Measurements from ENCODE around the gene SLC6A18.

The SLC6A18 gene

DNA sequence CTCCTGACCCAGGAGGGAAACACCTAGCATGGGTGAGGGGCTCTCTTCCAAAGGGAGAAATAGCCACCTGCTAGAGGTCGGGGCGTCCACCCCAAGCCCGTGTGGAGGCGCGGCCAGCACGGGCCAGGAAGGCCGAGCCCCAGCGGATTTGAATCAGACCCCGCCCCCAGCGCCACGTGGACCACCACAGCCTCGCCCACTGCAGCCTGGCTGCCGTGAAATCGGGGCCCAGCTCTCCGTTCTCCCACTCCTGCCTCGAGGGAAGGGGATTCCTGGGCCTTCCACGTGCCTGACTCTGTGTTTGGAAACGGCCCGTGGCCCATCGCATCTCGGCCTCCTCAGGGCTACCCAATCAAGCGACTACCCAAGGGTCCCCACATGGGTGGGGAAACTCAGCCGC is 31.6 kb downstream of the SLC6A18 start:
- Mint-ChIP-seq H3K36me3 (ENCODE audit: low read depth) (no peaks in the 10 kb centered on the region), H3K27ac (no peak overlapping the region), H3K9me3 (no peaks in the 10 kb centered on the region), H3K4me3 (no peak overlapping the region), H3K4me1 (peaks cover 24% of the 10 kb centered on the region), H3K27me3 (ENCODE audit: low read depth, poor library complexity) (peaks cover 11% of the 10 kb centered on the region)
- DNase-seq = no peak
- TF ChIP-seq, protein P1, sequence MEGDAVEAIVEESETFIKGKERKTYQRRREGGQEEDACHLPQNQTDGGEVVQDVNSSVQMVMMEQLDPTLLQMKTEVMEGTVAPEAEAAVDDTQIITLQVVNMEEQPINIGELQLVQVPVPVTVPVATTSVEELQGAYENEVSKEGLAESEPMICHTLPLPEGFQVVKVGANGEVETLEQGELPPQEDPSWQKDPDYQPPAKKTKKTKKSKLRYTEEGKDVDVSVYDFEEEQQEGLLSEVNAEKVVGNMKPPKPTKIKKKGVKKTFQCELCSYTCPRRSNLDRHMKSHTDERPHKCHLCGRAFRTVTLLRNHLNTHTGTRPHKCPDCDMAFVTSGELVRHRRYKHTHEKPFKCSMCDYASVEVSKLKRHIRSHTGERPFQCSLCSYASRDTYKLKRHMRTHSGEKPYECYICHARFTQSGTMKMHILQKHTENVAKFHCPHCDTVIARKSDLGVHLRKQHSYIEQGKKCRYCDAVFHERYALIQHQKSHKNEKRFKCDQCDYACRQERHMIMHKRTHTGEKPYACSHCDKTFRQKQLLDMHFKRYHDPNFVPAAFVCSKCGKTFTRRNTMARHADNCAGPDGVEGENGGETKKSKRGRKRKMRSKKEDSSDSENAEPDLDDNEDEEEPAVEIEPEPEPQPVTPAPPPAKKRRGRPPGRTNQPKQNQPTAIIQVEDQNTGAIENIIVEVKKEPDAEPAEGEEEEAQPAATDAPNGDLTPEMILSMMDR (IDR thresholded peaks at IDR 0.05) = no peak

DNA sequence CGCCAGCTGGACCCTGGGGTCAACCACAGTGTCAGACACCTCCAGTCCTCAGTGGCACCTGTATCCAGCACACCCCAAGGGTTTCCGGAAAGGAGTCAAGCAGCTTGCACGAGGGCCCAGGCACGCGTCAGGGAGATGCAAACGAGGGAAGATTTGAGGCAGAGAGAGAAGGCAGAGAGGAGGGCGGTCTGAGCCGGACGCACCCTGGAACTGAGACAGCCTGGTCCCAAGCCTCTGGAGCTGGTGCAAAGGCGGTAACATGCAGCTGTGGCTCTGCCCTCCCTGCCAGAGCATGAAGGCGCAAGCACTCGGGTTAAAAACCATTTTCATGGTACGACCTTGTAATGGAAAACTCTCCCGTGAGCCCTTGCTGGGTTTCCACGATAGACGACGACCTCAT is 32.2 kb downstream of the SLC6A18 start:
- TF ChIP-seq, protein P1 (IDR thresholded peaks at IDR 0.05) = no peak
- Mint-ChIP-seq H3K4me1 (peaks cover 18% of the 10 kb centered on the region), H3K36me3 (ENCODE audit: low read depth) (no peaks in the 10 kb centered on the region), H3K27me3 (ENCODE audit: low read depth, poor library complexity) (peaks cover 8% of the 10 kb centered on the region), H3K4me3 (no peak overlapping the region), H3K27ac (peak overlapping the region; percentile 86), H3K9me3 (no peaks in the 10 kb centered on the region)
- no peak for DNase-seq

DNA sequence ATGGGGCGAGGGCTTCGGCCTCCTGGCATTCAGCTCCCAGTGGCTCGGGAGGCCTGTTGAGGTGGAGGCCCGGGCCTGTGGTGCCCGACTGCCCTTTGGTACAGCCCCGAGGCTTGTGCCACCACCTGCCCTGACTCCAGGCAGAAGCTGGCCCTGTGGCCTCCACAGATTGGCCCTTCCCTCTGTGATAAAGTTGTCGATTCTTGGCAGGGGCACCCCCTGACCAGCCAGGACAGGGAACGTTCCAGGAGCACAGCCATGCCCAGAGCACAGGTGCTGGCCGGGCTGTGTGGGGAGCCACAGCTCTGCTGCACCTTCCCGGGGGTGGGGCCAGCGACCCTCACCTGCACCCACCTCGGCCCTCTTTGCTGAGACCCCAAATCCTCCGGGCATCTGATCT is 32.7 kb downstream of the SLC6A18 start:
- Mint-ChIP-seq H3K9me3 (no peaks in the 10 kb centered on the region), H3K27ac (no peak overlapping the region), H3K36me3 (ENCODE audit: low read depth) (no peaks in the 10 kb centered on the region), H3K4me3 (no peak overlapping the region), H3K4me1 (peaks cover 17% of the 10 kb centered on the region), H3K27me3 (ENCODE audit: low read depth, poor library complexity) (peaks cover 11% of the 10 kb centered on the region)
- DNase-seq = no peak
- TF ChIP-seq, protein P1 (IDR thresholded peaks at IDR 0.05) = no peak

DNA sequence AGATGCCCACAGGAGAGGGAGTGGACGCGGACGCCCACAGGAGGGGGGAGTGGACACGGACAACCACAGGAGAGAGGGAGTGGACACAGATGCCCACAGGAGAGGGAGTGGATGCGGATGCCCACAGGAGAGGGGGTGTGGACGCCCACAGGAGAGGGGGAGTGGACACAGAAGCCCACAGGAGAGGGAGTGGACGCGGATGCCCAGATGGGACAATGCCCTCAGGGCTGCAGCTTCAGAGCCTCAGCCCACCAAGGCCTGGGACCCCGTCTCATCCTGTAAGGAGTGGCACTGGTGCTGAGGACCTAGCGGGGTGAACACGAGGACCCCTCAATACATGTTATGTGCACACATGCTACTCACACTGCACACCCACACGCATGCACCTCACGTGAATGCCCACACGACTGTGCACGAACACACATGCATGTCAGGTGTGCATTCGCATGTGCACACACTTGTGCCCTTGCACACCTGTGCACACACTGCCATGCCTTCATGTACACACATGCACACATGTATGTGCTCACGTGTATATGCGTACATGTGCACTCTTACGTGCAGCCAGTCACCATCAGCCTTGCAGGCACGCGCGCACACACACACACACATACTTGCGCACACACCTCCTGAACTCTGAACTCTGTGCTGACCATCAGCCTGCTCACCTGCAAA is 34.8 kb downstream of the SLC6A18 start:
- H3K4me1 Mint-ChIP-seq = peaks cover 11% of the 10 kb centered on the region
- TF ChIP-seq, protein P1 (IDR thresholded peaks at IDR 0.05) = no peak
- no peaks in the 10 kb centered on the region for H3K9me3 Mint-ChIP-seq
- no peak overlapping the region for H3K4me3 Mint-ChIP-seq
- no peak for DNase-seq
- H3K27me3 Mint-ChIP-seq (ENCODE audit: low read depth, poor library complexity) = peaks cover 11% of the 10 kb centered on the region
- no peak overlapping the region for H3K27ac Mint-ChIP-seq
- no peaks in the 10 kb centered on the region for H3K36me3 Mint-ChIP-seq (ENCODE audit: low read depth)

DNA sequence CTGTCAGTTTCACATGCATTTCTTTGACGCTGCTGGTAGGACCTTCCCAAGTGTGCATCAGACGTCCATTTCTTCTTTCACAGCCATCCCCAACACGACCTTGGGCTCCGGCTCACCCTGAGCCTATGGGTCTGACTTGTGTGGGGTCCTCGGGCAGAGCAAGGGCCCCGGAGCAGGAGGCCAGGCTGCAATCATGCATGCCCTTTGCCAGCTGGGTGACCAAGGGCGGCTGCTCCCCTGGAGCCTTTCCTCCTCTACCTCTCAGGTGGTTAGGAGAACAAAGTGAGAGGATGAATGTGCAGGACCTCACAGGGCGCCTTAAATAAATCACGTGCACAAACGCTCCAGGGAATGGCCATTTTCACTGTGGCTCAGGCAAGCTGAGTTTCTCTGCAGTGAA is 36.5 kb downstream of the SLC6A18 start:
- no peaks in the 10 kb centered on the region for H3K4me1 Mint-ChIP-seq
- no peak overlapping the region for H3K27ac Mint-ChIP-seq
- TF ChIP-seq, protein P1 (IDR thresholded peaks at IDR 0.05) = no peak
- DNase-seq = no peak
- peaks cover 6% of the 10 kb centered on the region for H3K27me3 Mint-ChIP-seq (ENCODE audit: low read depth, poor library complexity)
- H3K9me3 Mint-ChIP-seq = no peaks in the 10 kb centered on the region
- H3K36me3 Mint-ChIP-seq (ENCODE audit: low read depth) = no peaks in the 10 kb centered on the region
- no peak overlapping the region for H3K4me3 Mint-ChIP-seq

DNA sequence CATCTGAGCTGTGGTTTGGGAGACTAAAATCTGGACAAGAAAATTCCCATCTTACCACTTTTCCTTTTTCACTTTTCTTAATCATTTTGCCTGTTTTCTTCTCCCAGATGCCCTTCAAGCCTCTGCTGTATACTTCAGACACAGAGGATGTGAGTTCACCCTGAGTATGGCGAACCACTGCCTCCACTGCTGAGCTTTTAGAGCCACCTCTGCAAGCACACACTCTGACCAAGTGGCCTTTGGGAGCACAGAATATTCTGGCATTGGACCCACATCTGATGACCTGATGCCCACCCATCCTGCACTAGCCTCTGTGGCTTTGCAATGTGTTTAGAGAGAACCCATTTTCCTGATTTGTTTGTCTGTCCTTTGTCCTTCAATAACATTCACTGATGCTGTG is 37.2 kb downstream of the SLC6A18 start:
- Mint-ChIP-seq H3K4me3 (no peak overlapping the region), H3K36me3 (ENCODE audit: low read depth) (no peaks in the 10 kb centered on the region), H3K4me1 (no peaks in the 10 kb centered on the region), H3K27ac (no peak overlapping the region), H3K27me3 (ENCODE audit: low read depth, poor library complexity) (peaks cover 6% of the 10 kb centered on the region), H3K9me3 (no peaks in the 10 kb centered on the region)
- no peak for DNase-seq
- TF ChIP-seq, protein P1 (IDR thresholded peaks at IDR 0.05) = no peak

Data from nephron progenitor cell (in vitro differentiated cells).